Measurements from ENCODE around the gene TRIM44. TPM values are rescaled to one million over a fixed set of nuclear protein-coding genes. Genes with fewer than 3 reads are reported as not detected.

The TRIM44 gene
- total and polyA plus RNA-seq, 2 donors (not counting 3 experiments of a cell fraction or from before 2014, with no cell fraction given) = 31.7 to 72.0 TPM

DNA sequence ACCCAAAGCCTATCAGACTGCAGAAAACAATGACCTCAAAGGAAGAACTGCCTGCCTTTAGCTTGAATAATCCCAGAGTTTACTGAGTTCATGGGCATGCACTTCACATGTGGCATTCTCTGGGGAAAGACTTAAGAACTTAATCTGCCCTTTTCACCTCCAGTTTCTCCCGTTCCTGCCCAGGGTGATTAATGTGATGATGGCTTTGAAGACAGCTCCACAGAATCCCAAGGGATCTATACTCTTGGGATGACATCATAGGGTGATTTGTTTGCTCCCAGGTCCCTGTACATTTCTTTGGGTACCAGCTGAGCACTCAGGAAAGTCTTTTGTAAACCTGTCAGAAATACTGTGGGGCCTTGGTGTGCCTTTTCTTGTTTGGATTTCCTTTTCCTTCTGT is 30.3 kb upstream of the TRIM44 start:
- peak overlapping the region; percentile 21 for H2AFZ ChIP-seq (ENCODE audit: low read depth, low read length)
- no peak overlapping the region for H3K4me3 ChIP-seq (replicated peaks in 1 of 3; ENCODE audit: insufficient read depth in 1 of 3, low read depth in 1 of 3, low read length in 3 of 3)
- peak overlapping the region; percentile 21 for H3K4me2 ChIP-seq (ENCODE audit: insufficient read depth, low read length)
- dilution Hi-C loops (cut with MboI; ENCODE audit: extremely low pct_ligation_motif_present, low sequenced_read_pairs) = no loop called here
- H3K79me2 ChIP-seq (ENCODE audit: control insufficient read depth, insufficient read depth, low read length) = no peaks in the 10 kb centered on the region
- intact Hi-C loops (cut with micrococcal nuclease) = no loop called here
- H3K27ac ChIP-seq (ENCODE audit: insufficient read depth, low read depth, low read length) = no peak overlapping the region
- TF ChIP-seq POLR2A (IDR thresholded peaks at IDR 0.05; ENCODE audit: low read depth, low read length) (no peak), POLR2AphosphoS5 (IDR thresholded peaks at IDR 0.05; ENCODE audit: insufficient read depth, low read depth, low read length) (no peak), JUN (IDR thresholded peaks at IDR 0.05; ENCODE audit: borderline replicate concordance, insufficient read depth, insufficient read length, low read depth) (no peak), FOS (IDR thresholded peaks at IDR 0.05; ENCODE audit: borderline replicate concordance, insufficient read depth, low read length) (no peak)
- ChIA-PET POLR2A (no interaction called here), CTCF (interaction anchor here (0.8 kb wide), 2 partner anchors 17 to 190 kb away, joined by 3 to 4 read pairs; no protein-coding TSS in a partner anchor)
- BruUV-seq (replicated peaks) = no TSS peak
- peaks cover 29% of the 10 kb centered on the region for H3K4me1 ChIP-seq (ENCODE audit: control insufficient read depth, extremely low read depth, insufficient read depth, low read length)
- no peak for FAIRE-seq
- DNase-seq (ENCODE audit: low read depth, low spot score) = no peak
- no peaks in the 10 kb centered on the region for H3K27me3 ChIP-seq (ENCODE audit: control insufficient read depth in 2 of 2, insufficient read depth in 2 of 2, low read length in 2 of 2)
- H3K9me3 ChIP-seq (replicated peaks; ENCODE audit: control insufficient read depth, insufficient read depth, low read length) = no peaks in the 10 kb centered on the region
- no peak overlapping the region for H3K9ac ChIP-seq (replicated peaks; ENCODE audit: extremely low read depth, insufficient read depth, low read length)
- H3K36me3 ChIP-seq (ENCODE audit: control insufficient read depth in 2 of 2, extremely low read depth in 1 of 2, insufficient read depth in 2 of 2, low read length in 2 of 2) = no peaks in the 10 kb centered on the region
- H3K9me1 ChIP-seq (replicated peaks; ENCODE audit: control insufficient read depth, extremely low read depth, insufficient read depth, low read length) = no peaks in the 10 kb centered on the region
- no peaks in the 10 kb centered on the region for H4K20me1 ChIP-seq (replicated peaks; ENCODE audit: control insufficient read depth, extremely low read depth, insufficient read depth, low read length)

DNA sequence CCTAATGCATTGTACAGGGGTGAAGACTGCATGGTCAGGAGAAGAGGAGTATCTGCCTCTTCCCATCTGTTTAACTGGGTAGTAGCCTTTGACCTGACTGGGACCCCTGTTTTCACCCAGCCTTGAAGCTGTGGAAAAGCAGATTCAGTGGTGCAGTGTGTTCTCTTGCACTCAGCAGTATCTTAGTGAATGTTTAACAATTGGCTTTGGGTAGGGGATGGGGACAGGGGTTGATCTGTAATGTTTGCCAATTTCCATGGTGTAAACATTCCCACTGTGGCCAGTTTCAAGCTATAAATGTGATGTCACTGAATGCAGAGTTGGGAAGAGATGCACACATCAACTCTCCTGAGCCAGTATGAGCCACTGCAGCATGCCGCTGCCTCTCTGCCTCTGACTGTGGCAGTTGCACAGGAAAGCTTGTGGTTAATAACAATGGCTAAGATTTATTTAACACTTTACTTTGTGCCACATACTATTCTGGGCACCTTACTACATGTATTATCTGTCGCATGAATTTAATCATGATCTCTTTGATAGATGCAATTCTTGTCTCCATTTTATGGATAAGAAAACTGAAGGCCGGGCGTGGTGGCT is 28.6 kb upstream of the TRIM44 start:
- no peaks in the 10 kb centered on the region for H3K27me3 ChIP-seq (ENCODE audit: control insufficient read depth in 2 of 2, insufficient read depth in 2 of 2, low read length in 2 of 2)
- no peaks in the 10 kb centered on the region for H3K79me2 ChIP-seq (ENCODE audit: control insufficient read depth, insufficient read depth, low read length)
- DNase-seq (ENCODE audit: low read depth, low spot score) (no peak), FAIRE-seq (no peak)
- peaks cover 29% of the 10 kb centered on the region for H3K4me1 ChIP-seq (ENCODE audit: control insufficient read depth, extremely low read depth, insufficient read depth, low read length)
- no peak overlapping the region for H2AFZ ChIP-seq (ENCODE audit: low read depth, low read length)
- dilution Hi-C loops (cut with MboI; ENCODE audit: extremely low pct_ligation_motif_present, low sequenced_read_pairs) = no loop called here
- no peak overlapping the region for H3K4me2 ChIP-seq (ENCODE audit: insufficient read depth, low read length)
- H4K20me1 ChIP-seq (replicated peaks; ENCODE audit: control insufficient read depth, extremely low read depth, insufficient read depth, low read length) = no peaks in the 10 kb centered on the region
- H3K36me3 ChIP-seq (ENCODE audit: control insufficient read depth in 2 of 2, extremely low read depth in 1 of 2, insufficient read depth in 2 of 2, low read length in 2 of 2) = no peaks in the 10 kb centered on the region
- H3K9me1 ChIP-seq (replicated peaks; ENCODE audit: control insufficient read depth, extremely low read depth, insufficient read depth, low read length) = no peaks in the 10 kb centered on the region
- BruUV-seq (replicated peaks) = no TSS peak
- intact Hi-C loops (cut with micrococcal nuclease) = no loop called here
- H3K9me3 ChIP-seq (replicated peaks; ENCODE audit: control insufficient read depth, insufficient read depth, low read length) = no peaks in the 10 kb centered on the region
- TF ChIP-seq FOS (IDR thresholded peaks at IDR 0.05; ENCODE audit: borderline replicate concordance, insufficient read depth, low read length) = no peak
- TF ChIP-seq GATA2 (IDR thresholded peaks at IDR 0.05; ENCODE audit: insufficient read depth, insufficient read length, low read depth, low read length) = no peak
- TF ChIP-seq EZH2 (IDR thresholded peaks at IDR 0.05; ENCODE audit: borderline replicate concordance, low read depth, low read length, severe bottlenecking) = no peak
- no peak for TF ChIP-seq JUN (IDR thresholded peaks at IDR 0.05; ENCODE audit: borderline replicate concordance, insufficient read depth, insufficient read length, low read depth)
- TF ChIP-seq, protein P1, sequence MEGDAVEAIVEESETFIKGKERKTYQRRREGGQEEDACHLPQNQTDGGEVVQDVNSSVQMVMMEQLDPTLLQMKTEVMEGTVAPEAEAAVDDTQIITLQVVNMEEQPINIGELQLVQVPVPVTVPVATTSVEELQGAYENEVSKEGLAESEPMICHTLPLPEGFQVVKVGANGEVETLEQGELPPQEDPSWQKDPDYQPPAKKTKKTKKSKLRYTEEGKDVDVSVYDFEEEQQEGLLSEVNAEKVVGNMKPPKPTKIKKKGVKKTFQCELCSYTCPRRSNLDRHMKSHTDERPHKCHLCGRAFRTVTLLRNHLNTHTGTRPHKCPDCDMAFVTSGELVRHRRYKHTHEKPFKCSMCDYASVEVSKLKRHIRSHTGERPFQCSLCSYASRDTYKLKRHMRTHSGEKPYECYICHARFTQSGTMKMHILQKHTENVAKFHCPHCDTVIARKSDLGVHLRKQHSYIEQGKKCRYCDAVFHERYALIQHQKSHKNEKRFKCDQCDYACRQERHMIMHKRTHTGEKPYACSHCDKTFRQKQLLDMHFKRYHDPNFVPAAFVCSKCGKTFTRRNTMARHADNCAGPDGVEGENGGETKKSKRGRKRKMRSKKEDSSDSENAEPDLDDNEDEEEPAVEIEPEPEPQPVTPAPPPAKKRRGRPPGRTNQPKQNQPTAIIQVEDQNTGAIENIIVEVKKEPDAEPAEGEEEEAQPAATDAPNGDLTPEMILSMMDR (IDR thresholded peaks at IDR 0.05; ENCODE audit: extremely low read depth in 1 of 2, insufficient read depth in 1 of 2, low read depth in 1 of 2, low read length in 2 of 2) = no peak
- TF ChIP-seq POLR2A (IDR thresholded peaks at IDR 0.05; ENCODE audit: low read depth, low read length) = no peak
- H3K4me3 ChIP-seq (replicated peaks in 1 of 3; ENCODE audit: insufficient read depth in 1 of 3, low read depth in 1 of 3, low read length in 3 of 3) = no peak overlapping the region
- no peak overlapping the region for H3K9ac ChIP-seq (replicated peaks; ENCODE audit: extremely low read depth, insufficient read depth, low read length)
- no peak overlapping the region for H3K27ac ChIP-seq (ENCODE audit: insufficient read depth, low read depth, low read length)
- POLR2A ChIA-PET = no interaction called here
- CTCF ChIA-PET = interaction anchor here (1.1 kb wide), 1 partner anchor 188 kb away, joined by 3 read pairs; no protein-coding TSS in a partner anchor
